GM19328 (cell line): ENCODE data around the gene VRK3.
"Not testable (repeated sequence)": the region's sequence is repeated elsewhere in the genome, so short reads cannot be mapped to it uniquely, and the experiment has no call there.

Experiments used
- ATAC-seq: cut with Tn5 transposase; IDR thresholded peaks from one replicate; pipeline ENCODE4 v1.9.1; 2021; ENCODE audit warnings: mild to moderate bottlenecking, moderate library complexity; ENCODE audit not compliant: unreplicated experiment

Gene VRK3

DNA sequence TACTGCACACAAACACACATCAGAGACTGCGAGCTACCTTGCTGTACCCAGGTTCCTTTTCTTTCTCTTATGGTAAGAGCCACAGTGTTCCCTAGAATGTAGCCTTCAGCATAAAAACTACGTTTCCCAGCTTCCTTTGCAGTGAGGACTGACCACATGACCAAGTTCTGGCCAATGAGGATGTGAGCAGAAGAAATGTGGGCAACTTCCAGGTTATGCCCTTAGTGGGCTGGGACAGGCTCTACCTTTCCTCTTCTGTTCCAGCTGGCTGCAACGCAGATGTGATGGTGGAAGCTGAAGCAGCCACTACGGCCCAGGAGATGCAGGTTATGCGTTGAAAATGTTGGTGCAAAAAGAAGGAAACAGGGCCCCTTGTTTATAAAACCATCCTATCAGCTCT is 27.5 kb downstream of the VRK3 start:
- ATAC-seq = no peak

DNA sequence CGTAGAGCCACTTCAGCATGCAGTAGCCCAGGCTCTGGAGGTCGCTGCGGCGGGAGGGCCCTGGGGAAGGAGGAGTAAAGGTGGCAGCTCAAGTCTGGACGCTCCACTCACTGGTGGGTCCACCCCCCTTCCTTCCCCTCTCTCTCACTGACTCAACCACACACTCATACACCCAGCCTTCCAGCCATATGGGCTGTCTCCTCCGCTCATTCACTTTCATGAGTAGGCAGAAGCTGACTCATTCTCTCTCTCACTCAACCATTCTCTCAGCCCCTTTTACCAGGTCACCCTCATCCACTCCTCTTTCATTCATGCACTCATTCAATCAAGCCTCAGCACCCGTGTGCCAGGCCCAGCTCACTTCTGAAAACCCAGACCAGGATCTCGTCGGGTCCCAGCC is 36.7 kb downstream of the VRK3 start:
- no peak for ATAC-seq

DNA sequence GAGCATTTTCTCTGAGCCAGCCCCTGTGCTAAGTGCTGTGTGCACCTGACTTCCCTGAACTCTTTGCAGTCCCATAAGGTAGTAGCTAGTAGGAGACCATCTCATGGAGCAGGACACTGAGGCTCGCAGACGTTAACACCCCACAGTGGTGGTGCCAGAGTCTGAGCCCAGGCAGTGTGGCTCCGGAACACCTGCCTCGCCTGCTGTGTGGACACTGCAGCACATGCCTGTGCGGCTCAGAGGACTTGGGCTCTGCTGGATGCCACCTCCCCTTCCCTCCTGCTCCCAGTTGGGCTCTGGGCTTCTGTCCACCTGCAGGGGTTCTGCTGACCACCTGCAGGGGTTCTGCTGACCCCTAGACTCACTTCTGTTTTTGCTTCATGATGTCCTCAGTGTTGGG is 37.2 kb downstream of the VRK3 start:
- no peak for ATAC-seq

DNA sequence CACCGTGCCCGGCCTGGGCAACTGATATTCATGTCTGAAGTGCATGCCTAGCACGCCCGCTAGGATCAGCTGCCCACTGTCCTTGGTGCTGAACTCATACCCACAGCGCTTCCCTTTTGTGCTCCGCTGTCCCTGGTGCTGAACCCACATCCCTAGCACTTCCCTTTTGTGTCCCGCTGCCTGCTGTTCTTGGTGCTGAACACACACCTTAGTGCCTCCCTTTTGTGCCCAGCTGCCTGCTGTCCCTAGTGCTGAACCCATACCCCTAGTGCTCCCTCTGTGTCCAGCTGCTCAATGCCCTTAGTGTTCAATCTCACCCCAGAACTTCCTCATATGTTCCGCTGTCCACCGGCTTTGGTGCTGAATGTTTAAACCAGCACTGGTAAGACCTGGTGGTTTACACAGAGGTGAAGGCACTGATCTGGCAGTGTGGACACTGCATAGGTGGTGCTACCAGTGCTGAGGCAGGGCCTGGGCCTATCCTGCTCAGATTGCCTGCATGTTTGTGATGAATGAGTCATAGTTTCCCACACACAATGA is 37.9 kb downstream of the VRK3 start:
- no peak for ATAC-seq

DNA sequence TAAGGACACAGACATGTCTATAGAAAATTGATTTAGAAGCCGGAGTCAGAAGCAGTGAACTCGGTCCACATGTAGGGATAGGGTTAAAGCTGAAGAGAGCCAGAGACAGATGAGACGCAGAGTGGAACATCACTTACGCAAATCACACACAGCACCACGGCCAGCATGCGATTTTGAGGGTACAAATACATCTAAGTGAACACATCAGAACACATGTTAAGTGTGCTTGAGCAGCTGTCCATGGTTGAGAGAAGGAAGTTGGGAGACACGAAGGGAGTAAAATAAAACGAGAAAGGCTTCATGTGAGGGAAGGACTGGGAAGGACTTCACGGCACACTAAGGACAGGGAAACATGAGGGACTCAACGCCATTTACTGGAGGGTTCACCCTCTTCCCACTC is 38.8 kb downstream of the VRK3 start:
- ATAC-seq = no peak

DNA sequence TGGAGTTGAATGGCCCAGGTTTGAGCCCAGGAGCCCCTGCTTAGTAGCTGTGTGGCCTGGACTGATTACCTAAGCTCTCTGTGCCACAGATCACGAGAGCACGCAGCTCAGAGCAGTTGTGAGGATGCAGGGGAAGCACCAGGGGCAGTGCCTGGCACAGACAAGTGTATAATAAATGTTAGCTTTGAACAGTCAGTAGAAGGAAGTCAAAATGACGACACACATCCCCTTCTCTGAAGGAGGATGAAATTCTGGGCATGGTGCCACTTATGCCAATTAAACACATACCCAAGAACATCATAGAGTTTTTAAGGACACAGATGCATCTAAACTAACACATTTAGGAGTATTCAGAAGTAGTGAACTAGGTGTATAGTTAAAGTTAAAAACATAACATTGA is 39.3 kb downstream of the VRK3 start:
- ATAC-seq = no peak

DNA sequence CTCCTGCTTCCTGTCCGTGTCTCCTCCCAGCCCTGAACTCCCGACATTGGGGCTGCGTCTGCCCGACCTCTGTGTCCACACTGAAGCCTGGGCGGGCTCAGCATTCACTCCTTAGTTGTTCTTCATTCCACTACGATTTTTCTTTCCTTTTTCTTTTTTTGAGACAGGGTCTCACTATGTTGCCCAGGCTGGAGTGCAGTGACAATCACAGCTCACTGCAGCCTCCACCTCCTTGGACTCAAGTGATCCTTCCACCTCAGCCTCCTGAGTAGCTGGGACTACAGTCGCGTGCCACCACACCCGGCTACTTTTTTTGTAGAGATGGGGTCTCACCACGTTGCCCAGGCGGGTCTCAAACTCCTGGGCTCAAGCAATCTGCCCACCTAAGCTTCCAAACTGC is 40.7 kb downstream of the VRK3 start:
- no peak for ATAC-seq

DNA sequence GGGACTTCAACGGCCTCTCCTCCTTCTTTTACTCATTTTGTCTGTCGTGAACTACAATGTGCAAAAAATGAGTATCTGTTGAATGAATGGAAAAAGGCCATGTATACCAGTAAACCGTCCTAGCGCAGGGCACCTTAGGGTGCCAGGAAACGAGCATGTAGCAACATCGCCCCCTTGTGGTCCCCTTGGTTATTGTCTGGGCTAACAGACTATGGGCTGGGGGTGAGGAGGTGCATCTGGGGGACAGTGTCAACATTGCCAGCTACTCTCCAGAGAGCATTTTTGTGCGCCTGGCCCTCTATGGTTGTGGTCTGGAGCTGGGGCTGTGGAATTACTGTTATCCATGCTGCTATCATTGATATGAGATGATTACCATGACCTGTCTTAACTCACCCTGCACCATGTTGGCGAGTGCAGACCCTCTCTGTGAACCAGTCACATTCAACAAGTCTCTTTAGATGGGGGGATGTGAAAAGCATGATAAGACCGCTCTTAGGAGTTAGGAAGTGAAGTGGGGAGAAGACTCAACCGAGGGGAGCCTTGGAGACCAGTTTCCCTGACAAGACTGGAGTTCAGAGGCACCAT is 41.4 kb downstream of the VRK3 start:
- no peak for ATAC-seq

DNA sequence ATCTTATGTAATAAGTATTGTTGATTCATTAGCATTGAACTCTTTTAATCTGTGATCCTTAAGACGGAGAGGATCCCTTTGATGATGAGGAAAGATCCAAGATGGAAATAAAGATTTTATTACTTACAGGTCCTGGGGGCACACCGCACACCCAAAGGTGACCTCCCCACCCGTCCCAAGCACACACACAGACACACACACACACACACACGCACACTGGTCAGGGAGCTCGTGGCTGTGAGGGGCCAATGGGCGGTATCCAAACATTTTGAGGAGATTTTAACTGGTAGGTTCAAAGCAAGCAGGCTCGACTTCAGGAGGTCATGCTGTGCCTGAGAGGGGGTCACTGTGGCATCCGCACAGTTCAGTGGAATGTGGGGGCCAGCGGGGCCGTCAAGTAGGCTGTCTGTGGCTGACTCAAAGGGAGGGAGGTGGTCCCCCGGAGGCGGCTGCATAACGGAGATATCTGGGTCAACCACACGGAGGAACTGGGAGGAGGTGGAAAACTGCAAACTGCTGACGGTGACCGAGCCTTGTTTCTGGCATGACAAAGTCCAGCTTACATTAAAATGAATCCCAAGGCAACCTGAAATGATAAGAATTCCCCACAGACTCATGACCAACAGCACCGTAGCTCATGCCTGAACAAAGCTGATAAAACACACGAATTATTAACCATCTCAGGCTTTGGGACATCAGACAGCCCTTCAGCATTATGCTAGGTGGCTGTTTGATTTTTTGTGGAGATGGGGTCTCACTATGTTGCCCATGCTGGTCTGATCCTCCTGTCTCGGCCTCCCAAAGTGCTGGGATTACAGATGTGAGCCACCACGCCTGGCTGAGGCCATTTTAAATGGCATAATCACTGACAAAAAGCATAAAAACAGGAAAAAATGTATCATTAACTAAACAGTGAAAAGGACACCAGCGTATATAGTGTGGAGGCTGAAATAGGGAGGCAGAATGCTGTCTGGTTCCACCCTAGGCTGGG is 43.3 kb downstream of the VRK3 start:
- no peak for ATAC-seq

DNA sequence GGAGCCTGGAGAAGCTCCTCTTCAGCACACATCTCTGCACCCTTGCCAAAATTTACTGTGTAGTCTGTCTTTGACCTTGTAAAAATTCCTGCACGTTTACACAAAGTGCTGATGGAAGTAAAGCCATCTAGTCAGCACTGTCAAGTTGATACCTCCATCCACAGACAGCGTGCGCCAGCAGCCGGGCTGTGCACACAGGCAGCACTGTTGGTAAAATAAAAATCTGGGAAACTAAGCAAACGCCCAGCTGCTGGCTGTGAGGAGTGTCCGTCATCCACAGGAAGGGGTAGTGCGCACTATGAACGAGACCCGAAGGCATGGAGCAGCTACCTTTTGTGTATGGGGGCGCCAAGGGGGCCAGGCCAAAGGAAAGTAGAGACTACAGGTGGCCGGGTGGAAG is 46.8 kb downstream of the VRK3 start:
- no peak for ATAC-seq

DNA sequence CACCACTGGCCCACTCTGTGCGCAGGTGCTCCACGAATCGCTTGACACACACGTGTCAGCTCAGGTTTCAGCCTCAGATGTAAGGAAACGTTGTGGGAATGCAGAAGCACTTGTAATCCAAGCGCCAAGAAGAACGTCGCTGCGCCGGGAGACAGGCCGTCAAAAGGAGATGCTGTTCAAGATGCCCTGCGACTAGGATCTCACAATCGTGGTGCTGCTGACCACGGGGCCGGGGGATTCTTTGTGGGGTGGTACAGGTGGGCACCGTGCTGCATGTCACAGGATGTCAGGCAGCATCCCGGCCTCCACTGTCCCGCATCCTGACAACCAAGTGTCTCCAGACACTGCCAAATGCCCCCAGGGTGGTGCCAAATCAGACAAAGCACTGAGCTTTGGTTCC is 47.3 kb downstream of the VRK3 start:
- no peak for ATAC-seq

DNA sequence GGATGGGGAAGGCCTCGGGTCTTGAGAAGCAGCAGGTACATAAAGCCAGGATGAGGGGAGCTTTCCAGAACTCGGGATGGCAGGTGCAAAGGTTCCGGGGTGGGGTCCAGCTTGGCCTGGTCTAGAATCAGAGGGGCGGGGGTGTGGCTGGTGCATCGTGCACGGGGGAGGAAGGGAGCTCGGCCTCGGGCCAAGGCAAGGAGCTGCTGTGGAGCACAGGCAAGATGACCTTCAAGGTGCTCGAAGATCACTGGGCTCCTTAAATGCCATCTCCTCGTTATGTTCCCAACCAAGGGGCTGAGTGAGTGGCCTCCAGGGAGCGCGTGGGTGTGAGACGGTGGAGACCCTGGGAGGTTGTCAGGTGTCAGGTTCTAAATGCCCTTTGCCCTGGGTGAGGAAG is 48.1 kb downstream of the VRK3 start:
- ATAC-seq = no peak

DNA sequence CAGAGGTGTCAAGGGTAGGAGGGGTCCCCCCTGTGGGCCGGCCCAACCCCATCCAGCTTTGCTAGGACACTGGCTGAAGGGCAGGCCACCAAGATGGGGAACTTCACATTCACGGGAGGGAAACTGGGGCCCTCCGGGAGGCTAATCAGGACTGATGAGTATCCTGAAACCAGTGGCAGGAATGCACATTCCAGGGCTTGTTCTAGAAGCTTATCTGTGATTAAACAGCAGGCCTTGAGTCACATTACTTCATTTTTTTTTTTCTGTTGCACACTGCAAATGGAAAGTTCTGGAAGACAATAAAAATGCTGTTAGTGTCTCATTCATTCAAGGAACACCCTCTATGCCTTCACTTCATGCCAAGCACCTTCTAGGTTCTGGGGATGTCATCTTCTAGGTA is 48.7 kb downstream of the VRK3 start:
- no peak for ATAC-seq

DNA sequence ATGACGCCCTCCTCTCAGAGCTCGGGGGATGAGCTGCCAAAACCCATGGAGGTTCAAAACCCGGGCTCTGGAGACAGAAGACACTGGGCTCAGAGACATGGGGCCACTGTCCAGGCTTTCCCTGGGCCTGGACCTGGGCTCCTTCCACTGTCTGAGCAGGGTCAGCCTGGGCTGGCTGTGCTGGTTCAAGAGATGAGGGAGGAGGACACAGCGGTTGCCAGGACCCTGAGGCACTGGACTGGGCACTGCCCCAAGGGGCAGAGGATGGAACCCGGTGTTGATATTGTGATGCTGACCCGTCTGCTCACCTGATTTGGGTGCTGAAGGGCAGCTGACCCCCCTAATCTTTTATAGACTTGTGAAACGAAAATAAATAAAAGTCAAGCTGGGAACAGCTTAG is 50.1 kb downstream of the VRK3 start:
- no peak for ATAC-seq

DNA sequence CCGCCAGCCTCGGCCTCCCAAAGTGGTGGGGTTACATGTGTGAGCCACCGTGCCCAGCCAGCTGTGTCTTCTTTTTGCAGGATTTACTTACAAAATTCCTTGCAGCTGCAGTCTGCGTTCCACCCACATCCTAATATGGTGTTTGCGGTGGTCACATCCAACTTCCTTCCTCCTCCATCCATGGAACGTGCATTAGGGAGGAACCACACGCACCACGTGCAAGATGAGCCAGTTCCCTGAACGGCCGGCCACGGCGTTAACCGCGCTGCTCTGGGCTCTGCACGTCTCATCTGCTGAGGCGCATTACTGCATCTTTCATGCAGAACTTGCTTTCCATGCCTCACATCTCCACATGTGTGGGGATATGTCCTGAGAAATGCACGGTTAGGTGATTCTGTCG is 51.2 kb downstream of the VRK3 start:
- ATAC-seq = no peak

DNA sequence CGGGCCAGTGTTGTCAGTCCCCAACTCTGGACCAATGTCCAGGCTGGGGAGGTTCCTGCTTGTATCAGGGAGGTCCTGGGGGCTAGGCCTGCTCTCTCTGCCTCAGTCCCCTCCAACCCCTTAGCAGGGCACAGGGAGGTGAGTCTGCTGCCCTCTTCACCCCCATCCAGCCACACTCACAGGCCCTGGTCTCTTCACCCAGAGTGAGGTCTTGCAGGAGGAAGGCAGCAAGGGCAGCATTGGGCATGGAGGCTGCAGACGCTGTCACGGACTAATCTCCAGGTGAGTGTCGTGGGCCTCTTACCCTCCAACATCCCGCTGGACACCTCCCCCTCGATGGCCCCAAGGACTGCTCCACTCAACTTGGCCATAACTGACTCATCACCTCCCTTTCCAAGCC is 52.3 kb downstream of the VRK3 start:
- ATAC-seq = no peak

DNA sequence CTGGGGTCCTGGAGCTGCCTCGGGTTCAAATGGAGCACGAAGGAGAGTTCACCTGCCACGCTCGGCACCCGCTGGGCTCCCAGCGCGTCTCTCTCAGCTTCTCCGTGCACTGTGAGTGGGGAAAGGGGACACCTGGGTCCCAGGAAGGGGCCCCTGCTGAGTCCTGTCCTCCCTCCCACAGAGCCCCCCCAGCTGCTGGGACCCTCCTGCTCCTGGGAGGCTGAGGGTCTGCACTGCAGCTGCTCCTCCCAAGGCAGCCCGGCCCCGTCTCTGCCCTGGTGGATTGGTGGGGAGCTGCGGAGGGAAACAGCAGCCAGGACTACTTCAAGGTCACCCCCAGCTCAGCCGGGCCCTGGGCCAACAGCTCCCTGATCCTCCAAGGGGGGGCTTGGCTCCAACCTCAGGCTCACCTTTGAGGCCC is 53.2 kb downstream of the VRK3 start:
- ATAC-seq = no peak

DNA sequence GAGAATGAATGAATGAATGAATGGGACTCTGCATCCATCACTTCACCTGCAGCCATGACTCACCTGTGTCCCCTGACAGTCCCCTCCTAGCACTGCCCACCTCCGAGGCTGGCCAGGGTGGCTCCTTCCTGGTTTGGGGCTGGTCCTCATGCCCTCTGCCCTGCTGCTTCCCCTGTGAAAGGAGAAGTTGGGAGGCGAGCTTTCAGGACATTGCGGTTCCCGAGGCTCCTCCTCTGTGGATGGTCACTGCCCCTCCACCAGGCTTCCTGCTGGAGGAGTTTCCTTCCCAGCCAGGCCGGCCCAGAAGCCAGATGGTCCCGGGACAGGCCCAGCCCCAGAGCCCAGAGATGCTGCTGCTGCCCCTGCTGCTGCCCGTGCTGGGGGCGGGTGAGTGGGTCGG is 55.8 kb downstream of the VRK3 start:
- not testable (repeated sequence) for ATAC-seq

DNA sequence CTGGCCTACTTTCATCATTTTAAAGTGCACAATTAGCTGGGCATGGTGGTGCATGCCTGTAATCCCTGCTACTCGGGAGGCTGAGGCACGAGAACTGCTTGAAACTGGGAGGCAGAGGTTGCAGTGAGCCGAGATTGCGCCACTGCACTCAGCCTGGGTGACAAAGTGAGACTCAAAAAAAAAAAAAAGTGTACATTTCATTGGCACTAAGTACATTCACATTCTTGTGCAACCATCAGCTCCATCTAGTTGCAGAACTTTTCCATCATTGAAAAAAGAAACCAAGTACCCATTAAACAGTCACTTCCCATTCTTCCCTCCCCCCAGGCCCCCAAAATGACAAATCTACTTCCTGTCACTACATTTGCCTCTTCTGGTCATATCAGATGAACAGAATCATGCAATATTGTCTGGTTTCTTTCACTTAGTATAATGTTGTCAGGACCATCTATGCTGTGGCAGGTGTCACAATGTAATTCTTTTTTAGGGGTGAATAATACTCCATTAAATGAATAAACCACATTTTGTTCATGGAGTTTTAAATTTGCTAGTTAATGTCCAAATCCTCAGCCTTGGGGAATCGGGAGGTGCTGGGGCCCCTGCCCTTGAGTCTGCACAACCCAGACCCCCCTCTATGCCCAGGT is 56.8 kb downstream of the VRK3 start:
- no peak for ATAC-seq

DNA sequence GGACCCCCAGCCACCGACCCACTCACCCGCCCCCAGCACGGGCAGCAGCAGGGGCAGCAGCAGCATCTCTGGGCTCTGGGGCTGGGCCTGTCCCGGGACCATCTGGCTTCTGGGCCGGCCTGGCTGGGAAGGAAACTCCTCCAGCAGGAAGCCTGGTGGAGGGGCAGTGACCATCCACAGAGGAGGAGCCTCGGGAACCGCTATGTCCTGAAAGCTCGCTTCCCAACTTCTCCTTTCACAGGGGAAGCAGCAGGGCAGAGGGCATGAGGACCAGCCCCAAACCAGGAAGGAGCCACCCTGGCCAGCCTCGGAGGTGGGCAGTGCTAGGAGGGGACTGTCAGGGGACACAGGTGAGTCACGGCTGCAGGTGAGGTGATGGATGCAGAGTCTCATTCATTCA is 64.2 kb downstream of the VRK3 start, which contains the start of gene SIGLEC11:
TSS of gene SIGLEC11 (minus strand) at position 193 of the 400 bp plus-strand sequence. CDS start at position 102, 91 bp downstream.
- ATAC-seq = not testable (repeated sequence)

DNA sequence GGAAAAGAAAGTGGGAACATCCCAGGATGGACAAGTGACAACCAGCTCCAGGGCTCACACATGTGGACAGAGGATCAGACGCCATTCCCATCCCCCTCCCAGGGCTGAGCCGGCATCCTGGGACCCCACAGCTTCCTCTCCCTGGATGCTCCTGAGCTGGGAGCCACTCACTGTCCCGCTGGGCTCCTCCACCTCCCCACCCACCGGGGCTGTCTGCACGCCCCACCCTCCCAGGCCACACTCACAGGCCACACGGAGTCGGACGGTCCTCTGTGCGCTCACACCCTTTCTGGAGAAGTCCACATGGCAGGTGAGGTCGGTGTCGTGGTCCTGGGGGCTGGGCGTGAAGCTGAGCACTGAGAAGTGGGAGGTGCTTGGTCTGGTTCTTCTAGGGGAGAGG is 65.3 kb downstream of the VRK3 start:
- not testable (repeated sequence) for ATAC-seq
